IPS-20b (cell line): ENCODE measurements around the gene GOLGA8T.
"Not testable (repeated sequence)": the region's sequence is repeated elsewhere in the genome, so short reads cannot be mapped to it uniquely, and the experiment has no call there.

ENCODE experiments used
- H3K27ac ChIP-seq: one replicate; pipeline ENCODE4 v1.5.1; 2013; ENCODE audit warnings: low read length
- H3K27me3 ChIP-seq: 2 replicates; pipeline ENCODE4 v1.6.1; 2013; ENCODE audit warnings: mild to moderate bottlenecking, low read length, inconsistent platforms; ENCODE audit not compliant: insufficient read depth
- H3K36me3 ChIP-seq: 2 replicates; pipeline ENCODE4 v1.6.1; 2013; ENCODE audit warnings: low read depth, mild to moderate bottlenecking, inconsistent platforms, low read length, moderate library complexity; ENCODE audit not compliant: insufficient read depth
- H3K4me1 ChIP-seq: 2 replicates; pipeline ENCODE4 v1.6.1; 2013; ENCODE audit warnings: mild to moderate bottlenecking, control low read depth, inconsistent platforms, low read length, moderate library complexity; ENCODE audit not compliant: insufficient read depth
- H3K4me3 ChIP-seq: 2 replicates; pipeline ENCODE4 v1.5.1; 2013; ENCODE audit warnings: mild to moderate bottlenecking, low read length, inconsistent platforms
- H3K9ac ChIP-seq: 2 replicates; pipeline ENCODE4 v1.6.1; 2013; ENCODE audit warnings: low read depth, mild to moderate bottlenecking, inconsistent platforms, low read length, moderate library complexity
- H3K9me3 ChIP-seq: 2 replicates; pipeline ENCODE4 v1.6.1; 2013; ENCODE audit warnings: mild to moderate bottlenecking, low read depth, low read length, inconsistent platforms; ENCODE audit not compliant: insufficient read depth

Gene GOLGA8T, protein sequence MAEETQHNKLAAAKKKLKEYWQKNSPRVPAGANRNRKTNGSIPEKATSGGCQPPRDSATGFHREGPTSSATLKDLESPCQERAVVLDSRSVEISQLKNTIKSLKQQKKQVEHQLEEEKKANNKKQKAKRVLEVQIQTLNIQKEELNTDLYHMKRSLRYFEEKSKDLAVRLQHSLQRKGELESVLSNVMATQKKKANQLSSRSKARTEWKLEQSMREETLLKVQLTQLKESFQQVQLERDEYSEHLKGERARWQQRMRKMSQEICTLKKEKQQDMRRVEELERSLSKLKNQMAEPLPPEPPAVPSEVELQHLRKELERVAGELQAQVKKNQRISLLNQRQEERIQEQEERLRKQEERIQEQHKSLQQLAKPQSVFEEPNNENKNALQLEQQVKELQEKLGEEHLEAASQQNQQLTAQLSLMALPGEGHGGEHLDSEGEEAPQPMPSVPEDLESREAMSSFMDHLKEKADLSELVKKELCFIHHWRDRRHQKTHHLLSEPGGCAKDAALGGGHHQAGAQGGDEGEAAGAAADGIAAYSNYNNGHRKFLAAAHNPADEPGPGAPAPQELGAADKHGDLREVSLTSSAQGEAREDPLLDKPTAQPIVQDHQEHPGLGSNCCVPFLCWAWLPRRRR

GRCh38 chr15:30134751-30135150 is at the start of gene GOLGA8T:
GOLGA8T (plus strand) TSS chr15:30135051; CDS start chr15:30135149, 98 bp downstream.
- H3K4me1 ChIP-seq, H3K9me3 ChIP-seq, H3K36me3 ChIP-seq, H3K27ac ChIP-seq, H3K27me3 ChIP-seq, H3K9ac ChIP-seq, H3K4me3 ChIP-seq: not testable (repeated sequence)

- not testable (repeated sequence) for H3K36me3 ChIP-seq, H3K4me1 ChIP-seq, H3K27ac ChIP-seq, H3K9ac ChIP-seq, H3K9me3 ChIP-seq, H3K4me3 ChIP-seq, H3K27me3 ChIP-seq
Observed at GRCh38 chr15:30097827-30098226, 37.0 kb upstream of the GOLGA8T start.

DNA sequence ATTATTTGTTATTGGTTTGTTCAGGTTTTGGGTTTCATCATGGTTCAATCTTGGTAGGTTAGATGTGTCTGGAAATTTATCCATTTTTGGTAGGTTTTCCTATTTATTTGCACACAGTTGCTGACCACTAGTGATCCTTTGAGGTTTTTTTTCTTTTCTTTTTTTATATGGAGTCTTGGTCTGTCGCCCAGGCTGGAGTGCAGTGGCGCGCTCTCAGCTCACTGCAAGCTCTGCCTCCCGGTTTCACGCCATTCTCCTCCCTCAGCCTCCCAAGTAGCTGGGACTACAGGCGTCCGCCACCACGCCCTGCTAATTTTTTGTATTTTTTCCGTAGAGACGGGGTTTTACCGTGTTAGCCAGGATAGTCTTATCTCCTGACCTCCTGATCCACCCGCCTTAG is 32.0 kb upstream of the GOLGA8T start:
- H3K4me3 ChIP-seq, H3K27ac ChIP-seq, H3K9me3 ChIP-seq, H3K36me3 ChIP-seq, H3K9ac ChIP-seq, H3K4me1 ChIP-seq, H3K27me3 ChIP-seq: not testable (repeated sequence)

DNA sequence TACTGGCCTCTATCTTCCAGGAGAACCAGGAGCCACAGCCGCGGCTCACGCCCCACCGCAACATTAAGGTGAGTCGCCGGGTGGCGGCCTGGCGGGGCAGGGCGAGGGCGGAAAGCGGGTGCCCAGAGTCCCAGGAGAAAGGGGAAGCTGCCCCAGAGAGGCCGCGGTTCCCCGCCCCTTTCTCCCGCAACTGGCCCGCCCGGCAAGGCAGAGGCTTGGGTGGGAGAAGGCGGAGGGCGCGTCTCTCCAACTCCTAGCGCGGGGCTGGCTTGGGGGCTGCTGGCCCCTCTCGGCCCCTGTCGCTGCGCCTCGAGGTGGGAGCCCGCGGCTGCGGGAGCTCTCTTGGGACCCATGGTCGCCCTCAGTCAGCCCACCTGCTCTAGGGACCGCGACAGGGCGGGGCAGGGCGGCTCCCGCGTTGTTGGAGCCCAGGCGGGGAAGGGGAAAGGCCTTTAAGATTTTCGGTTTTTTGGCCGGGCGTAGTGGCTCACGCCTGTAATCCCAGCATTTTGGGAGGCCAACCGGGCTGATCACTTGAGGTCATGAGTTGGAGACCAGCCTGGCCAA is 30.8 kb upstream of the GOLGA8T start:
- not testable (repeated sequence) for H3K9me3 ChIP-seq, H3K27ac ChIP-seq, H3K27me3 ChIP-seq, H3K4me1 ChIP-seq, H3K36me3 ChIP-seq, H3K9ac ChIP-seq
- peak overlapping the region; percentile 35; the same call in 1 of the 2 replicates for H3K4me3 ChIP-seq

- H3K27me3 ChIP-seq, H3K9me3 ChIP-seq, H3K36me3 ChIP-seq, H3K4me3 ChIP-seq, H3K27ac ChIP-seq, H3K9ac ChIP-seq, H3K4me1 ChIP-seq: not testable (repeated sequence)
Observed at GRCh38 chr15:30110591-30110990, 24.3 kb upstream of the GOLGA8T start.

DNA sequence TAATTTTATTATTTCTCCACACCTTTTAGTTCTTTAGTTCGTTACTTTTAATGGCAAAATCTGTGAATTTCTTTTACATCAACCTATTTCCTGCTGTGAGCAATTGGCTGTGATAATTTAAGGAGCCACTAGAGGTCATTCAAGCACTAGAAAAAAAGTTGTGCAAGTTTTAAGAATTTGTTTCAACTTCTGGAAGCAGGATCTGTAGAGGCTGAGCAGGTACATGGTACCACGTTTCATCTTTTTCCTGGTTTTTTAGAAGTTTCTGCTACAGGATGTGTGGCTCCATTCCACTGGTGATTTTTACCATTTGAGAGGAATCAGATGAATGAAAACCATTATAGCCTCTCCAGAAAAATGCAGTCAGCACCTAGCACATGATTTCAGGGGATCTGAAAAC is 4.8 kb upstream of the GOLGA8T start:
- not testable (repeated sequence) for H3K9ac ChIP-seq, H3K27ac ChIP-seq, H3K4me1 ChIP-seq, H3K27me3 ChIP-seq, H3K4me3 ChIP-seq, H3K9me3 ChIP-seq, H3K36me3 ChIP-seq

DNA sequence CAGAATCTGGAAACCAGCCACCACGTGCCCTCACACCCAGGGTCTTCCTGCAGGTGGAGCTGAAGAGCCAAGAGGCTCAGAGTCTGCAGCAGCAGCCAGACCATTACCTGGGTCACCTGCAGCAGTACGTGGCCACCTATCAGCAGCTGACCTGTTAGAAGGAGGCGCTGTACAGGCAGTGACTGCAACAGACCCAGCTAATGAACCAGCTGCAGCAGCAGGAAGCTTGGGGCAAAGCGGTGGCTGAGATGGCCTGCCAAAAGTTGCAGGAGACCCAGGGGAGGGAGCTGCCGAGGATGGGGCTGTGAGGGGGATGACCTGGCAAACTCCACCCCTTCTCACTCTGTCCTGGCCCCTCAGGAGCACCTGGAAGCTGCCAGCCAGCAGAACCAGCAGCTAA is 8.4 kb downstream of the GOLGA8T start:
- not testable (repeated sequence) for H3K4me1 ChIP-seq, H3K36me3 ChIP-seq

GRCh38 chr15:30149891-30150290 is 15.0 kb downstream of the GOLGA8T start:
- not testable (repeated sequence) for H3K27ac ChIP-seq, H3K4me3 ChIP-seq, H3K9ac ChIP-seq, H3K27me3 ChIP-seq, H3K4me1 ChIP-seq, H3K36me3 ChIP-seq, H3K9me3 ChIP-seq

More for the DNA sequence above, 8.4 kb downstream of the GOLGA8T start:
- H3K27ac ChIP-seq, H3K9ac ChIP-seq, H3K4me3 ChIP-seq, H3K27me3 ChIP-seq, H3K9me3 ChIP-seq: not testable (repeated sequence)

GRCh38 chr15:30162479-30163357 is 27.9 kb downstream of the GOLGA8T start:
- not testable (repeated sequence) for H3K27me3 ChIP-seq, H3K4me3 ChIP-seq

DNA sequence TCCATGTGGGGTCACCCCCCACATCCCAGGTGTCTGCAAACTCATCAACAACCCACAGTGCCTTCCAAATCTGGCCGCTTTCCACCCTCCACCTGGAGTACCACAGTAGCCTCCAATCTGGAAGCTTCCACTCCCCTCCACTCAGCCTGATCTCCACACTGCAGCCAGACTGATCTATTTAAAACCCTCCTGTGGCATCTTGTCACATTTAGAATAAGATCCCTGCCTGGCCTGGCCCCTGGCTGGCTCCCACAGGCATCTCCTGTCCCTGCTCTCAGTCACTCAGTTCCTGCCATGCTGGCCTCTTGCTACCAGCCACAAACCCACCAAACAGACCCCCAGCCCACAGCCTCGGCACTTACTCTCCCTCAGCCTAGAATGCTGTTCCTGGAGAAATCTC is 28.9 kb downstream of the GOLGA8T start:
- H3K4me1 ChIP-seq, H3K36me3 ChIP-seq, H3K4me3 ChIP-seq, H3K9me3 ChIP-seq, H3K9ac ChIP-seq, H3K27ac ChIP-seq, H3K27me3 ChIP-seq: not testable (repeated sequence)

More at GRCh38 chr15:30162479-30163357, 27.9 kb downstream of the GOLGA8T start:
- not testable (repeated sequence) for H3K27ac ChIP-seq, H3K36me3 ChIP-seq, H3K9ac ChIP-seq, H3K9me3 ChIP-seq, H3K4me1 ChIP-seq

DNA sequence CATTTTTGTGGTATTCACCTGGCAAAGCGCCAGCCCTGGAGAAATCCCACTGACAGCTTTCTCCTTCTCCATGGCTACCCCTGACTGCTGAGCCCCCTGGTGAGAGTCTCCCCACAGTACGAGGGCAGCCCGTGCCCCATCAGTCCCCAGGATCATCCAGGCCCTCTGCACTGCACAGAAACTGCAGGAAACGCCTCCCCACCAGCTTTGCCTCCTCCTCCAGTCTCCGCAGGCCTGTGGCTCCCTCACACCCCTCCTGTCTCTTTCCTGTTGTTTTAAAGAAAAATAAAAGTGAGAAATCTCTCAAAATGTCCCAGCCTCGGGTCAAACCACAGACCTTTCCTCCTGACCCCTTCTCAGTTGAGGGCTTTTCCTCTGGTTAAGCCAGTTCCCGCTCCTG is 29.4 kb downstream of the GOLGA8T start:
- H3K27me3 ChIP-seq, H3K9me3 ChIP-seq, H3K36me3 ChIP-seq, H3K9ac ChIP-seq, H3K4me1 ChIP-seq, H3K4me3 ChIP-seq, H3K27ac ChIP-seq: not testable (repeated sequence)
